Measurements from ENCODE around the gene MTRF1L. TPM values are rescaled to one million over a fixed set of nuclear protein-coding genes. Genes with fewer than 3 reads are reported as not detected.

Gene MTRF1L
- total and polyA plus RNA-seq, 2 of the 8 experiments (the other 6 are each of a cell fraction or from before 2014, with no cell fraction given), result 4.5 to 26.5 TPM

GRCh38 chr6:152975204-152975915, 27.1 kb downstream of the MTRF1L start (continued):
- TF ChIP-seq ATF2 (IDR thresholded peaks at IDR 0.05; ENCODE audit: low read length) (no peak), EP300 (IDR thresholded peaks at IDR 0.05; ENCODE audit: borderline replicate concordance in 1 of 2, low read depth in 2 of 2, low read length in 2 of 2) (no peak), POLR2A (IDR thresholded peaks at IDR 0.05; ENCODE audit: control extremely low read depth in 1 of 2, low read depth in 2 of 2, low read length in 2 of 2) (no peak), KDM5A (IDR thresholded peaks at IDR 0.05; ENCODE audit: low read length) (no peak), BCL11A (IDR thresholded peaks at IDR 0.05; ENCODE audit: low read depth in 2 of 2, low read length in 2 of 2) (no peak)

Data from H1 (cell line).